Middle frontal gyrus (tissue), 1 donor: ENCODE data around the gene AGFG2.
"Not testable (repeated sequence)": the region's sequence is repeated elsewhere in the genome, so short reads cannot be mapped to it uniquely, and the experiment has no call there.

Experiments
- DNase-seq: peaks from one replicate; pipeline ENCODE4 v3.0.0-alpha.2; 2015; ENCODE audit warnings: low spot score; ENCODE audit errors: extremely low spot score

Gene AGFG2

DNA sequence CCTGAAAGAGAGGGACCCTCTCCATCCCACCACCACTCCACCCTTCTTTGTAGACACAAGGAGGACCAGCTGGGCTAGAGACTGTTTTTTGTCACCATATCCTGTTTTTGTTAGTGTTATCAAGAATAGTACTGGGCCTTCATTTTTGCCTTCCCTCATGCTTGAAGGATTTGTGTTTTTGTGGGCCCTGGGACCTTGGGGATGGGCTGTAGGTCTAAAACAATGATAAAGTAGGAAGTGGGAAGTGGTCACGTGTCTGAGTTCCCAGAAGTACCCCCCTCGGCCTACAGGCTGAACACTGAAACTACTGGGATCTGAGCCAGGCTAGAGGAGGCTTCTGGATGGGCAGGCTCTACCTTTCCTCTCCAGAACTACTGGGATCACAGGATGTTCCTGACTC, 8.9 kb downstream of the AGFG2 start:
- DNase-seq, result no peak

DNA sequence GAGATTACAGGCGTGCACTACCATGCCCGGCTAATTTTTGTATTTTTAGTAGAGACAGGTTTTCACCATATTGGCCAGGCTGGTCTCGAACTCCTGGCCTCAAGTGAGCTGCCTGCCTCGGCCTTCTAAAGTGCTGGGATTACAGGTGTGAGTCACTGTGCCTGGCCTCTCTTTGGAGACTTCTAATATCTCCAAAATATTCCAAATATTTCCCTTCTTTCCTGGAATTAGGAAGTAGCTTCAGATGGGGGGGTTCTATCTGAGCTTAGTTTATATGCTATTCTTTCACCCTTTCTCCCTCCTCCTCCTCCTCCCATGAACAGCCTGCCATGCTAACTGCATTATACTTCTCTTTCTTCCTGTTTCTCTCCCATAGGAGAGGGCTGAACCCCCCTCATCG, 9.4 kb downstream of the AGFG2 start:
- DNase-seq, result not testable (repeated sequence)

DNA sequence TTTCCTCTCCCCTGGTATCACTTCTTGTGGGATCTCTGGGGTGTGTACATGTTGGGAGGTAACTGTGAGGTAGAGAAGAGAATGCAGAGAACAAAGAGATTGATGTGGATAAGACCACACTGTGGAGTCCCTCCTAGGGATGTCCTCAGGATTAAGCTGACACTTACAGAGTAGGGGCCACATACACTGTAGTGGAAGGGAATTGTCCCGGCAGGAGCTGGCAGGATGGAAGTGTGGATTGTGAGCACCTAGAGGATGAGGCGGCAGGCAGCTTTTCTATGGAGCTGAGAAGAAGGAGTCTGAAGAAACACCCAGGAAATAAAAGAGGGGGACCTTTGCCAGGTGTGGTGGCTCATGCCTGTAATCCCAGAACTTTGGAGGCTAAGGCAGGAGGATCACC, 13.5 kb downstream of the AGFG2 start:
- no peak for DNase-seq

DNA sequence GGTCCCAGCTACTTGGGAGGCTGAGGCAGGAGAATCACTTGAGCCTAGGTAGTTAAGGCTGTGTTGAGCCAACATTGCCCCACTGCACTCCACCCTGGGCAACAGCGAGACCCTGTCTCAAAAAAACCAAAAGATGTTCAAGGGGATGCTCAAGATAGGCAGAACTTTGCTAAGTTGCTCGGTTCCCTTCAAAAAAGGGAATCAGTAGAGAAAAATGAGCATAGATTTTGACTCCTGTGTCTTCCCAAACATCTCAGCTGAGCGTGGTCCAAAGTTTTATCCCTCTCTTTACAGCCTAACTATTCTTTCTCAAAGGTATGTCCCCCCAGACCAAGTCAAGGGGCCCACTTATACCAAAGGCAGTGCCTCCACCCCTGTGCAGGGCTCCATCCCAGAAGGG, 14.0 kb downstream of the AGFG2 start:
- DNase-seq, result no peak

DNA sequence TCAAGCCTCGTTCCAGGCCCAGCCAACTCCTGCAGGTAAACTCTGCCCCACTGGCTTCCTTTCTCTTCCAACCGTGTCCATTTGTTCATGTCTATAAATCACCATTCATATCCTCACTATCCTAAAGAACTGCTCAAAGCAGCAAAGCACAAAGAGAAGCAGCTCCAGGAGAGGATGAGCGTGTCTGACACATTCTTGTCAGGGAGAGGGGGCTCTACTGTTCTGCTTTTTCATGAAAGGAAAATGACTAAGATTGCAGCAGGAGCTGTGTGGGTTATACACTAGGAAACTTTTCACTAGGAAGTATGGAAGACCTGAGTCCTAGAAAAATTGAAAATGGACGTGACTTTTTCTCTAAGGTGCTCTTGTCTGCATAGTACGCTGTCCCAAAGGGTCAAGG, 16.7 kb downstream of the AGFG2 start:
- DNase-seq, result no peak

DNA sequence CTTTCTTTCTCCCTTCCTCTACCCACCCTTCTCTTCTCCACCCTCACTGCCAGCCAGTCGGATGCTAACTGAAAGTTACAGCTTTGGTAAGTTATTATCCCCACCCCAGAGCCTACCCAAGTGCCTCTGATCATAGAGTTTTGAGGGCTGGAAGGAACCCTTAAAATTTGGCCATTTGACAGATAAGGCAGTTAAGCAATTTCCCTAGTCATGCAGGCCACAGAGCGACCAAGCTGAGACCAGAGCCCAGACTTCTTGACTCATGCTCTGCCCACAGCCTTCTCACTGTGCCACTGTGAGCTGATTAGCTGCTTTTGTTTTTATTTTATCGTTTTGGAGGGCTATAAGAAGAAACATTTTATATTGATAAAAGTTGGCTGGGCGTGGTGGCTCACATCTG, 17.5 kb downstream of the AGFG2 start:
- DNase-seq, result no peak

DNA sequence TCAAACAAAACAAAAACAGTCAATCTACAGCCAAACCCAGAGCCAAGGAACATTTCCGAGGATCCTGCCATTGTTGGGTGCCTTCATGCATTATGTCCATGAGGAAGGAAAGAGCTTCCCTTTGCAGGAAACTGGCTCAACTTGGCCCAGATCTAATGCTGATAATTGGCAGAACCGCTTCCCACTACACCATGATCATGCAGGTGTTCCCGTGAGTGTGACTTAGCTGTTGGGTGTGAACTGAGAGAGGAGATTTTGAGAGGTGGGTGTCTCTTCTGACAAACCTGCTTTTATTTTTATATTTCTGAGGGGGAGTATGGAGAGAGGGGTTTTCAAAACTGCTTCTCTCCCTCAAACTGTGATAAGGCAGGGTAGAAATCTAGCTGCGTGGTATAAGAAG, 20.1 kb downstream of the AGFG2 start:
- no peak for DNase-seq

DNA sequence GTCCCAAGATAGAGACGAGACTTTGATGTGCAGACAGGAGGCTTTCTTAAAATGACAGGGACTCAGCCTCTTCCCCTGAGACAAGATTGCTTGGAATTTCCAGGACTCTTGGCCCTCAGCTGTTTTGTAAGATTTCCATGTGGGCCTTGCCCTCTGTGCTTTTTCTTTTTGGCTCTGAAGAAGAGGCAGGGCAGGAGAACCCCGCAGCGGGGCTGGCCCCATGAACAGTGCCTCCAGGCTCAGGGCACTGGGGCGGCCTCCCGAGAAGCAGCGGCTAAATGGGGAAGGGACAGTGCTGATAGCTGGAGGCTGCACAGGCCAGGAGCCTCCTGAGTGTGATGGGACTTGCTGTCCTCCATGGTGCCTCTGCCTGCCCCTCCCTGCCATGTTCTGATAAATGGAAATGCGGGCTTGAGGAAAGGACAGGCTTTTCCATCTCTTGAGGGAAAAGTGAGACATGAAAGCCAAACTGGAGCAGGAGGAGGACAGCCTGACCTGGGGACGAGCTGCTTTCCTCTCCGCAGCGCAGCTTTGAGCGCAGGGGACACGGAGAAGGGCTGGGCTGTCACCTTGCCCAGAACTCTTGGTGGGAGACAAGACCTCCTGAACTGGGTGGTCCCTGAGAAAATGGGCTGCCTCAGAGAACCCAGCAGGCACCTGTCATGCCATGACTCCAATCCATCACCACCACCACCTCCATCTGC, 22.6 kb downstream of the AGFG2 start:
- no peak for DNase-seq

DNA sequence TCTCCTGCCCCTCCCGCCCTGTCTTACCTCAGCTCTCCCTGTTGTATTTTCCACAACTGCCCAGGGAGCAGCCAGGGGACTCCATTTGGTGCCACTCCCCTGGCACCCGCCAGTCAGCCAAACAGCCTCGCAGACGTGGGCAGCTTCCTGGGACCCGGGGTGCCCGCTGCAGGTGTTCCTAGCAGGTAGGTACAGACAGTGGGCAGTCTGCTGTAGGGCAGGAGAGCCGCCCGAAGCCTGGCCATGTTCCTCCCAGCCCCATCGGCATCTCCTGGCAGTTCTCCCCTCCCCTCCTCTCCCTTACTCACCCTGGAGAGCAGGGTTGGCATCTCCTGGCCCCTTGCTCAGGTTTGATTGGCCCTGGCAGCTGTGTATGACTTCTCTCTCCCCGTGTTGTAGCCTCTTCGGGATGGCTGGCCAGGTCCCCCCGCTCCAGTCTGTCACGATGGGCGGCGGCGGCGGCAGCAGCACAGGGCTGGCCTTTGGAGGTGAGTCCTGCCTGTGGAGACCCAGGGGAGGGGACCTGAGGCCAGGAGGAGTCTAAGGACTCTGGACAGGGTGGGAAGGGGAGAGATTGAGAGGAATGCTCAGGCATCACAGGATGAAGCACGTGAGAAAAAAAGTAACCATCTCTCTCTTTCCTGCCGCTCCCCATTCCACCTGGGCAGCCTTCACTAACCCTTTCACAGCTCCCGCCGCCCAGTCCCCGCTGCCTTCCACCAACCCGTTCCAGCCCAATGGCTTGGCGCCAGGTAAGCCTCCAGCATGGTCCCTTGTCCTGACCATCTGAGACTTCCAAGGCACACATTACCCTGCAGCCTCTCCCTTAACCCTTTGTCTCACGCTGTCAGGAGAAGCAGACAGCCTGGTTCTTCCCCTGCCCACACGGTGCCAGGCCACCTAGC, 23.4 kb downstream of the AGFG2 start:
- no peak for DNase-seq

DNA sequence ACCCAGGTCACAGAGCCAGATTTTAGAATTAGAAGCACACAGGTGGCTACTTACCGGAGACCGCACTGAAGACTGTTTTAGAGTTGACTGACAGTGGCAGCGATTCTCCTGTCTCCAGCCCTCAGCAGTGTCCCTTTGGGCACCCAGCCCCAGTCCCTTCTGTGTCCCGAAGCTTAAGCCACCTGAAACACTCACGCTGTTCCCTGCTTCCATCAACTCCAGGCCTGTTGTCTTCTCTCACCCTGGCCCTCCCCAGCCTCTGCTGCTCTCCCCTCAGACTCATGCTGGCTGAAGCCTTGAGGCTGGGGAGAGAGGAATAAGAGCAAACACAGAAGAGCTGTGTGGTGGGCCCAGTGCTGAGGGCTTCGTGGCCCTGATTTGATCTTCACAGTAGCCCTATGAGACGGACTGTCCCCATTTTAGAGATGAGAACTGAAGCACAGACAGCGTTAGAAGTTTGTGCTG, 24.1 kb downstream of the AGFG2 start:
- DNase-seq, result no peak

DNA sequence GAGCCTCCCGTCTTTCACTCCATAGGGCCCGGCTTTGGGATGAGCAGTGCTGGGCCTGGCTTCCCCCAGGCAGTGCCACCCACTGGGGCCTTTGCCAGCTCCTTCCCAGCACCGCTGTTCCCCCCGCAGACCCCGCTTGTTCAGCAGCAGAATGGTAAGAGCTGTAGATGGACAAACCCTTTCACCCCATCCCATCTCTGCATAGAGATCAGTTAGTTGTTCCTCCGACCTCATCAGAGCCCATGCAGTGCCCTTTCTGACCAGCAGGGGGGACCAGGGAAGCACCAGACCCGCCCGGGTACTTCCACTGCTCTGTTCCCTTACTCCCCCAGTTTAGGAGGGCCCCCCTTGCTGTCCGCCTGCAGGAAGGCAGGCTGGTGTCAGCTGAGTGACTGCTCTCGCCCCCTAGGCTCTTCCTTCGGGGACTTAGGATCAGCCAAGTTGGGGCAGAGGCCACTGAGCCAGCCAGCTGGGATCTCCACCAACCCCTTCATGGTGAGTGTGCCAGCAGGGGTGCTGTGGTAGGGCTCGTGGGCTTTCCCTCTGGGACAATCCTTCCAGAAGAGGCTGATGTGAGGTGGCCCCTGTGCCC, 24.9 kb downstream of the AGFG2 start:
- no peak for DNase-seq

DNA sequence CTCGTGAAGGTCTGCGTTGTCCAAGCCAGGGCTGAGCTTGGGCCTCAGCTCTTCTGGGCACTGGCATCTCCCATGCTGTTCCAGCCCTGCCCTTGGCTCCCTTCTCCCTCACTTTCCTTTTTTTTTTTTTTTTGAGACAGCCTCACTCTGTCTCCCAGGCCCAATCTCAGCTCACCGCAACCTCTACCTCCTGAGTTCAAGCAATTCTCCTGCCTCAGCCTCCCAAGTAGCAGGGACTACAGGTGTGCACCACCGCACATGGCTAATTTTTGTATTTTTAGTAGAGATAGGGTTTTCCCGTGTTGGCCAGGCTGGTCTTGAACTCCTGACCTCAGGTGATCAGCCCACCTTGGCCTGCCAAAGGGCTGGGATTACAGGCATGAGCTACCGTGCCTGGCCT, 25.4 kb downstream of the AGFG2 start:
- DNase-seq, result not testable (repeated sequence)

DNA sequence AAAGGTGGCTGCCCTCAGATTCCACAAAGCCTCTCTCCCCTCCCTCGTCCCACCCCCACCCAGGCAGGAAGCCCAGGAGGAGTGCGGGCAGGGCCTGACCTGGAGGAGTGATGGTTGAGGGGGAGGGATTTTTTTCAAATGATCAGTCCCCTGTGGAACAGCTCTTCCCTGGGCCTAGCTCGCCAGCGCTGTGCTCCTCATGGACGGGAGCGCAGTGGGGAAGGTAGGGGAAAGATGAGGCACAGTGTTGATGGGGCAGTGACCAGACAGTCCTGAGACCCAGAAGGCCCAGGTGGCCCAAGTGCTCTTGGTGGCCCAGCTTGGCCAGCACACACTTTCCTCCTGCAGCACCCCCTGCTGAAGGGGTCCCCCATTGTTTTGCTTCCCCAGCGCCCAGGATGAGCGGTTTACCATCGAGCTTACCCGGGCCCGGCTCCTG, 26.1 kb downstream of the AGFG2 start:
- DNase-seq, result no peak

DNA sequence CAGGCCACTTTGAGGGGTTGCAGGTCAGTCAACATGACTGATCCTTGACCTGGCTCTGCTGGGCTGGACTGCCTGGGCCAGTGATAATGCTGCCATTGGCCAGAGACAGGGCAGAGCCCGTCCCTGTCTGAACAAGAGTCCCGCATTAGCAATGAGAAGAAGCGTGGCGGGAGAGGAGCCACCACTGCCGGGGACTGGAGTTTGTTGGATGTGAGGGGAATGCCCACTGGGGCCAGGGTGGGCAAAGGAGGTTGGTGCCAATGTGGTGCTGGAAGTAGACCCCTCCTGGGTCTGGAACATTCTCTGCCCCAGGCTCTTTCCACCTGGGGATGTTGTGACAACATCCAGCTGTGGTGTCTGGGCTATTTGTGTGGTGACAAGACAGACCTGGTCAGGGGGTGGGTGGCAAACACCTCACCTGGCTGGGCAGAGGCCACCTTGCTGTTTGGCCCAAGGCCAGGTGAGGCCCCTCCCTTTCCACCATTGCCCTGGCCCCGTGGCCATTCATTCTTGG, 27.1 kb downstream of the AGFG2 start:
- DNase-seq, result no peak

DNA sequence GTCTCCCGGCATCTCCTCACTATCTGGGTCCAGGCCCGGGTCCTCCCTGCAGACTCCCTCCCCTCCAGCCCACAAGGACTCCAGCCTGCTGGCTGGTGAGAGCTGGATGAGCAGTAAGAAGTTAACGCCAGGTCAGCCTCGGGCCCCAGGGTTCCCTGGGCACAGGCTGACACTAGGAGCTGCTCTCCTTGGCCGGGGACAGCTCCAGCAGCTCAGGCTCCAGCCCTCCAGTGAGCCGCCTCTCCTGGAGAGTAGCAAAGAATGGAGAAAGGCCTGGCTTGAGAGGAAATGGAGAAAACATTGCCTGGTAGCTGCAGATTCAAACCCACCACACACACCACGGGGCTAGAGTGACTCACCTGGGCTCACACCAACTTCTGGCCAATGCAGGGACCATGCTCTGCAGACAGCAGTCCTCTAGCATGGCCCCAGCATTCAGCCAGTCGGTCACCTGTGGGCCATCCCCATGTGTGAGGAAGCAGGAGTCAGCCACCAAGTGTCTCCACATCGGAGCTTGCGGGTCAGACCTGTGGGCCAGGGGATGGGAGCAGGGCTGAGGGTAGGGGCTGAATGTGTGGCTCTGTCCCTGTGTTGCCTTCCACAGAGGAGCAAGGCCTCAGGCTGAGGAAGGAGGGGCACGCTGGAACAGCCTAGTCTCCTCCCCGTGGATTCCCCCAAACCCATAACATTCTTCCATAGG, 28.2 kb downstream of the AGFG2 start:
- no peak for DNase-seq

DNA sequence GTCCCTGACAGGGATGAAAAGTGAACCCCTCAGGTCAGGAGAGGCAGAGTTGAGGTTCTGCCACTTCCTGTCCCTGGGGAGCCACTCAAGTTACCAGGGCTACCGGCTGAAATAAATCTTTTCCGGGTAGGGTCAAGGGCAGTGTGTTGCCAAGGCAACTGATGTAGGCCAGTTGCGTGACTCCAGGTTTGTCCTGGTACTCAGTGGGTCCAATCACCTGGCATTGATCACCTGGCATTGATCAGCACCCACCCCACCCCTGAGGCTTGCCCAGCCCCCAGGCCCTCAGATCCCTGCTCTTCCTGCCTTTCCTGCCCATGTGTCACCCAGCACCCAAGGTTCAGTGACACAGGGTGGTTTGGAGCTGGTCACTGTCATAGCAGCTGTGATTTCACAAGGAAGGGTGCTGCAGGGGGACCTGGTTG, 28.8 kb downstream of the AGFG2 start:
- no peak for DNase-seq

DNA sequence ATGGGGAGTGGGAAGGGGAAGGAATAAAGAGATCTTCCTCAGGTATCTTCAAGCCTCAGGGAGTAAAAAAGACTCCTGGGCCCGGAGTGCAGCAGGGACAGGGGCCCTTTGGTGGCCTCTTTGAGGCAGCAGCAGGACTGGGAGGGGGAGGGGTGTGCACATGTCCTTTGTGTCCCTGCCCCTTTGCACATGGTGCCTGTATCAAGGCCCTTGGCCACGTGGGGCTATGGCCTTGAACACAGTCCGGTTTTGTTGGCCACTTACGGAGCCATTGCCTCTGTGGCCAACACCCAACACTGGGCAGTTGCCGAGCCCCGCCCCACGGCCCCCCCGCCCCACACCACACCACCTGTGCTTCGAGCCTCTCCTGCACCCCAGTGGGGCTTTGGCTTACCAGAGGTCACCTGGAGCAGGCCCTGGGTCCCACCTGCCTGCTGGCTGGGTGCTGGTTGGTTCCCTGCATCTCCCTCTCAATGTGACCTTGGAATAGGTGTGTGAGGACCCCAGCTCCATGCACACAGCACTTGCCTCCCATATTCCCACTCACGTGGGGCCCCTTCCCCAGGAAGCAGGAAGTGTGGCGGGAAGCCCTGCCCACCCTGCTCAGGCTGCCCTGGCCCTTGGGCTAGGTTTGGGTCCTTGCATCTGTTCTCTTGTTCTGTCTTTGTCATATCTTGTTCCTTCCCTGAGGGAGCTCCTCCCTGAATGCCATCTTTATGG, 29.3 kb downstream of the AGFG2 start:
- DNase-seq, result no peak

DNA sequence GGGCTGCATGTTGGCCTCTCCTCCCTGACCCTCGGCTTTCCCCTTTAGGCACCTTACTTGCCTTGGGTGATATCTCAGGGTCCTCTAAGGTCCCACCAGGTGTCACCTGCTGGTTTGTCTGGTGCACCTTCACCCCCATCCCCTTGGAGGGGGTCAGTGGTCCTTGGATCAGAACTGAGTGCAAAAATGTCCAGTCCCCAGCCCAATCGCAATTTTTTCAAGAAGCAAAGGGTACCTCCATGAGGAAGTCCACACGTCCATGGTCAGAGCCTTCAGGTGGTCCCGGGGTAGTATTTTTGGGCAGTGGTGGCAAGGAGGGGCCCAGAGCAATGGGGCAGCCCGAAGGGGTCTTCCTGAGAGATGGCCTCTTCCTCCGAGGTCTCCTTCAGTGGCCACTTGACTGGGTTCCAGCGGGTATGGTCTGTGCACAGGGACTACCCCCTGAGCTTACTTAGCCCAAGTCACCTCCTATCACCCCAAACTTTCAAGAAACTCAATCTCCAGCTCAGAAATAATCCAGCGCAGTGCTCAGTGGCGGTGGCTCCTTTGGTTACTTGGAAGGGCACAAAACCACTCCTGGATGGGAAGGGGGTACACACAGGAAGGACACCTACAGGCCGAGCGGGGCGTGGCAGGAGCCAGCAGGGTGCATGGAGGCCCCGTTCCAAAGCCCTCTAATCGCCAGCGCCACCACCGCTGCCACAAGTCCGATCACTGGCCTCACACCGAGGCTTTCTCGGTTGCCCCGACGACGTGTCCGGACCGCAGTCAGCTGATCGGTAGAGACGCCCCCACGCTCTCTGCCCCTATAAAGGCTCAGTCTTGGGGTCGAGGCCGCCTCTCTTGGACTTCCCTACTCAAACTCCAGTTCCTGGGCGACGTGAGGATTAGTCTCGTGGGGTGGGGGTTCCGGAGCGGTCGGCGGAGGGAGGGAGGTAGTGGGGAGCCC, 30.2 kb downstream of the AGFG2 start:
- no peak for DNase-seq

DNA sequence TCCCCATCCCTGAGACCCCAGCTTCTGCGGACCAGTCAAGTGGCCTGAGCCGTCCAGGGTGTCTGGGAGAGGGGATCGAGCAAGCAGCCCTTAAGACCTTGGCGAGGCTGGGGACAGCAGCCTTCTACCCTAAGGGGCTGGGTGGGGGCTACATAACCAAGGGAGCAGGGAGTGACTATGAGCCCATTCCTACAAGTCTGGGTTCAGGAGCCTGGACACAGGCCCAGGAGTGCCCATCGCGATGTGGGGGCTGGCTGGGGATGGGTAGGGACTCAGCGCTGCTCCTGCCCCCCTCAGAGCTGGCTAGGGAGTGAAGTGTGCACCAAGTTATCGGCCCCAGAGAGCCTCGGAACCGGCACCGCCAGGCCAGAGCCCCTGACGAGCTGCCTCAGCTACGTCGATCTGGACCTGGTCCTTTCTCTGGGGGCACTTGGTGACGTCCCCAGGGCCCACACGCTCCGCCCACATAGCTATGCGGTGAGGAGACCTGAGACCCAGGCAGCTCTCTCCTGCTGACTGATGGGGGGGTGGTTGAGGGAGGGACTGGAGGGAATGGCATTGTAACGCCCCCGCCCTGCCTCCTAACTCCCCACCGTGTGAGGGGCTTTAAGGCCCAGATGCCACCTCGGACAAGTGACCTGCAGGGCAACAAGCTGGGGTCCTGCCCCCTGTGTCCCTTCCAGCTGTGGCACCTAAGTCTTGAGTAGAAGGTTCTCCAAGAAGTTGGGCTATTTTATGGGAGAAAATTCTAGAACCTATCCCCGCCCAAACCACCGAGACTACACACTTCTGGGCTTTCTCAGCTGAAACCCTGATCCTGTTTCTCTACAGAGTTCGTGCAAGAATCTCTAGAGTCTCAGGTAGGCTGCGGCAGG, 32.2 kb downstream of the AGFG2 start:
- DNase-seq, result no peak
